Glutamatergic neuron (in vitro differentiated cells): ENCODE results near the gene ABCA13. TPM values are rescaled to one million over a fixed set of nuclear protein-coding genes. Genes with fewer than 3 reads are reported as not detected.

Source experiments
- DNase-seq: peaks from one replicate; pipeline ENCODE4 v3.0.0; 2022
- H3K27ac Mint-ChIP-seq: one replicate; pipeline ENCODE4 v1.8.0; 2020; ENCODE audit warnings: mild to moderate bottlenecking, mixed read lengths, inconsistent platforms; ENCODE audit not compliant: unreplicated experiment
- H3K27me3 Mint-ChIP-seq: one replicate; pipeline ENCODE4 v1.8.0; 2020; ENCODE audit warnings: mild to moderate bottlenecking, moderate library complexity, mixed read lengths, inconsistent platforms; ENCODE audit not compliant: unreplicated experiment
- H3K36me3 Mint-ChIP-seq: one replicate; pipeline ENCODE4 v1.8.0; 2020; ENCODE audit warnings: mild to moderate bottlenecking, mixed read lengths, inconsistent platforms; ENCODE audit not compliant: unreplicated experiment
- H3K4me1 Mint-ChIP-seq: one replicate; pipeline ENCODE4 v1.8.0; 2020; ENCODE audit warnings: mild to moderate bottlenecking, low read depth, mixed read lengths, inconsistent platforms; ENCODE audit not compliant: unreplicated experiment
- H3K4me3 Mint-ChIP-seq: one replicate; pipeline ENCODE4 v1.8.0; 2020; ENCODE audit warnings: mild to moderate bottlenecking, mixed read lengths, inconsistent platforms; ENCODE audit not compliant: unreplicated experiment
- H3K9me3 Mint-ChIP-seq: one replicate; pipeline ENCODE4 v1.8.0; 2020; ENCODE audit warnings: mild to moderate bottlenecking, moderate library complexity, mixed read lengths, inconsistent platforms; ENCODE audit not compliant: unreplicated experiment
- CTCF ChIP-seq: fragments of 200-600 bp; sonication (generic); IDR thresholded peaks from one replicate; pipeline ENCODE4 v1.5.0; 2021; ENCODE audit not compliant: partially characterized antibody, unreplicated experiment
- total RNA-seq: library from RNA; stranded (reverse); fragmentation: NEBNext Ultra II Directional; extraction: Animal tissue kit (Norgen Biotek cat#: 25700); gene quantifications from one replicate; pipeline ENCODE4 v1.2.1, GENCODE V29; 2021; ENCODE audit not compliant: unreplicated experiment

Gene ABCA13
- total RNA-seq, 1 donor from 2014 or later: 0.61 TPM

- H3K4me1 Mint-ChIP-seq: peaks cover 2% of the 10 kb centered on the region
- no peak for TF ChIP-seq CTCF
- no peak overlapping the region for H3K4me3 Mint-ChIP-seq
- H3K36me3 Mint-ChIP-seq: no peaks in the 10 kb centered on the region
- no peaks in the 10 kb centered on the region for H3K9me3 Mint-ChIP-seq
- no peaks in the 10 kb centered on the region for H3K27me3 Mint-ChIP-seq
- no peak overlapping the region for H3K27ac Mint-ChIP-seq
- DNase-seq: no peak
Observed at GRCh38 chr7:48307041-48307714, 135.9 kb downstream of the ABCA13 start.

GRCh38 chr7:48309720-48310119 is 138.5 kb downstream of the ABCA13 start:
- Mint-ChIP-seq H3K27me3 (no peaks in the 10 kb centered on the region), H3K4me1 (peaks cover 2% of the 10 kb centered on the region), H3K36me3 (no peaks in the 10 kb centered on the region), H3K9me3 (no peaks in the 10 kb centered on the region), H3K27ac (no peak overlapping the region), H3K4me3 (no peak overlapping the region)
- DNase-seq: no peak
- TF ChIP-seq CTCF: no peak

GRCh38 chr7:48311464-48312100 is 140.3 kb downstream of the ABCA13 start:
- TF ChIP-seq CTCF: no peak
- Mint-ChIP-seq H3K9me3 (no peaks in the 10 kb centered on the region), H3K27ac (no peak overlapping the region), H3K27me3 (no peaks in the 10 kb centered on the region), H3K4me1 (no peaks in the 10 kb centered on the region), H3K36me3 (no peaks in the 10 kb centered on the region), H3K4me3 (no peak overlapping the region)
- no peak for DNase-seq

GRCh38 chr7:48312151-48312550 is 140.9 kb downstream of the ABCA13 start:
- Mint-ChIP-seq H3K36me3 (no peaks in the 10 kb centered on the region), H3K27ac (no peak overlapping the region), H3K4me1 (no peaks in the 10 kb centered on the region), H3K9me3 (no peaks in the 10 kb centered on the region), H3K27me3 (no peaks in the 10 kb centered on the region), H3K4me3 (no peak overlapping the region)
- DNase-seq: no peak
- TF ChIP-seq CTCF: no peak

- Mint-ChIP-seq H3K27ac (no peak overlapping the region), H3K27me3 (no peaks in the 10 kb centered on the region), H3K4me3 (no peak overlapping the region), H3K4me1 (no peaks in the 10 kb centered on the region), H3K9me3 (no peaks in the 10 kb centered on the region), H3K36me3 (no peaks in the 10 kb centered on the region)
- DNase-seq: no peak
- no peak for TF ChIP-seq CTCF
Observed at GRCh38 chr7:48316768-48317167, 145.5 kb downstream of the ABCA13 start.
